G401 (cell line): ENCODE data around the gene FRK. TPM values are rescaled to one million over a fixed set of nuclear protein-coding genes. Genes with fewer than 3 reads are reported as not detected.

Source experiments
- DNase-seq: peaks from one replicate; pipeline ENCODE4 v3.0.0-alpha.2; 2015; ENCODE audit warnings: low spot score
- in situ Hi-C: cut with HindIII; loops from 2 replicates; pipeline ENCODE4 v1.10.0; 2016; ENCODE audit warnings: low sequenced_read_pairs, mixed read lengths
- total RNA-seq: library from RNA; depleted of rRNA; stranded (reverse); fragments of >200 nt; shearing (Covaris generic); gene quantifications from 2 replicates; pipeline ENCODE4 v1.2.3, GENCODE V29; 2014

Gene FRK
- total RNA-seq, 1 experiment from 2014 or later = 0.14 TPM

DNA sequence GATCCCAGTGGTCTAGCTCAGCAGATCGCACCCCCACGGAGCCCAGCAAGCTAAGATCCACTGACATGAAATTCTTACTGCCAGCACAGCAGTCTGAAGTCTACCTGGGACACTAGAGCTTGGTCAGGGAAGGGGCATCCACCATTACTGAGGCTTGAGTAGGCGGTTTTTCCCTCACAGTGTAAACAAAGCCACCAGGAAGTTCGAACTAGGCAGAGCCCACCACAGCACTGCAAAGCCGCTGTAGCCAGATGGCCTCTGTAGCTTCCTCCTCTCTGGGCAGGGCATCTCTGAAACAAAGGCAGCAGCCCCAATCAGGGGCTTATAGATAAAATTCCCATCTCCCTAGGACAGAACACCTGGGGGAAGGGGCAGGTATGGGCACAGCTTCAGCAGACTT, 18.8 kb downstream of the FRK start:
- in situ Hi-C loops = no loop called here
- DNase-seq = no peak

DNA sequence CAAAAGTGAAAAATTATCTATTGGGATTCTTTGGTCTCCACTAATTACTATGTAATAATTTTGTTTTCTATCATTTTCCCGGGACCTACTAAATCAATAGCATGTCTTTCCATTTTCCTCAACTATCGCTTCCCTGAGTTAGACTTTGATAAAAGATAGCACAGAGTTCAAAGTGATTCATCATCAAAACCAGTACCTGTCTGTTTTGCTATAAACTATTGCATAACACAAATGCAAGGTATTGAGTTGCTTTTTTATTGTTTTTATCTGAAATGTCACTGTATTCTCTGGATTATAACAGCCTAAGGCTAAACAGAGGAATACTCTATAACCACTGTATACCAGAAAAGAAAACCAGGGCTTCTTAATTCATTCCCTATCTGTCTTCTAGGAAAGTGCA, 19.7 kb downstream of the FRK start:
- in situ Hi-C loops = no loop called here
- DNase-seq = no peak

GRCh38 chr6:116036885-116037284, 23.8 kb downstream of the FRK start:
- DNase-seq = no peak
- in situ Hi-C loops = no loop called here

DNA sequence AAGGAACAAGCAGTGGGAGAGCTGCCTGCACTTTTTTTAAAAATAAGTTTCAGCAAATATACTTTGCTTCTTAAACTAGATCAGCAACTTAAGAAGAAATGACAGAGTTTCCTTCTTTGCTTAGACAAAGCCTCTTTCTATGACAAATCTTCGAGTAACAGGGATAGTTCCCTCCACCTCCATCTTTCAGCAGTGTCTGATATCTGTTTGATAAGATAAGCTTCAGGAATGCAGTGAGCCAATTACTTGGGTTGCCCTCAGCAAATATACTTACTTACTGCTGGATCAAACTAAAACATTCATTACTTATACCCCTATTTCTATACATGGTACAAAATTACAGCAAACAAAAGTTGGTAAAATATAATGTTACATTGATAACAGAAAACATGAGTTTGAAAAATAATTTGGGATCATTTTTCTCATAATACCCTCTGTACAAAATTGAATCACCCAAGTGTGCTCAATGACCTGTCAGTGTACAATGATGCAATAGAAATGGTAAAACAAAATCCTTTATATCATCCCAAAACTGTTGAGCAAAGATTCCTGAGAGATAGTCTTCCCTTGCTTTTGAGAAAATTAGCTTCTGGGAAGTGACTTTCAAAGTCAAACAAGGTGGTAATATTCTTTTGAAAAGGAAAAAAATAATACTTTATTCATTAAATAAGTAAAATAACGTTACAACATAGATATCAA, 24.5 kb downstream of the FRK start:
- DNase-seq = no peak
- in situ Hi-C loops = no loop called here

- DNase-seq = no peak
- in situ Hi-C loops = no loop called here
Observed at GRCh38 chr6:116035616-116036015, 25.1 kb downstream of the FRK start.

GRCh38 chr6:116034327-116034726, 26.4 kb downstream of the FRK start:
- in situ Hi-C loops = no loop called here
- no peak for DNase-seq

DNA sequence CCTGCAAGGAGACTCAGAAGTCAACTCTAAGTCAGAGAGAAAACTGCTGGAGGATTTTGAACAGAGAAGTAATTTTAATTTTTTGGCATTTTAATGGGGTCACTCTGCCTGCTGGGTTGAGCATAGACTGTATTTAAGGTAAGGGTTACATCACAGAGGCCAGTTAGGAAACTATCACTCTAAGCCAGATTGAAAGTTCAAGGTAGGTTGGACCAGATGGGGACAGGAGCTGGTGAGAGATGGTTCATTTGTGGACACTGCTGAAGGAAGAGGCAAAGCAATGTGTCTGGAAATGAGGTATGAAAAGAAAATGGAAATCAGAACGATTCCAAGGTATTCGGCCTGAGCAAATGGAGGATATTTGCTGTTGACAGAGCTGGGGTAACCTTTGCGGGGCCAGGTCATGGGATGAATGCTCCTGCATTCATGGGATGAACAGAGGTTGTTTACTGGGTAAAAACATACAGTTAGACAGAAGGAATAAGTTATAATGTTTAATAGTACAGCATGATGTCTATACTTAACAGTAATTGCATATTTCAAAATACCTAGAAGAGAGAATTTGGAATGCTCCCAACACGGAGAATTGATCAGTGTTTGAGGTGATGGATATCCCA, 26.9 kb downstream of the FRK start:
- in situ Hi-C loops = no loop called here
- no peak for DNase-seq

- in situ Hi-C loops = no loop called here
- DNase-seq = no peak
Observed at GRCh38 chr6:116030770-116031169, 29.9 kb downstream of the FRK start.

DNA sequence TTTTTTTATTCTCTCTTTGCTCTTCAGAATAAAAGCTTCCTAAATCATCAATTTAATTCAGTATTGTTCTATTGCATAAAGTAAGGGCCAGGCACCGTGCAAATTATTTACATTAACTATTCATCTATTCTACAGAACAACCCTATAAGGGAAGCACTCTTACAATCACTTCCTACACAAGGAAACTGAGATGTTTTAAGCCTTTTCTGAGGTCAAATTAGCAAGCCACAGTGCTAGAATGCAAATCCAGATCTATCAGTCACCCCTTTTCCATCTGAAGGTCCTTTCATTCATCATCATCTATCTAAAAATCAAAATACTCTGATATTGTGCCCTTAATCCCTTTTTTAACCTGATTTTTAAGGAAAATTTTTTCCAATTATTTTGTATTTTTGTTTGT, 31.2 kb downstream of the FRK start:
- DNase-seq = no peak

GRCh38 chr6:116028233-116028632, 32.5 kb downstream of the FRK start:
- in situ Hi-C loops = no loop called here
- no peak for DNase-seq

More for the DNA sequence above, 31.2 kb downstream of the FRK start:
- in situ Hi-C loops = no loop called here

DNA sequence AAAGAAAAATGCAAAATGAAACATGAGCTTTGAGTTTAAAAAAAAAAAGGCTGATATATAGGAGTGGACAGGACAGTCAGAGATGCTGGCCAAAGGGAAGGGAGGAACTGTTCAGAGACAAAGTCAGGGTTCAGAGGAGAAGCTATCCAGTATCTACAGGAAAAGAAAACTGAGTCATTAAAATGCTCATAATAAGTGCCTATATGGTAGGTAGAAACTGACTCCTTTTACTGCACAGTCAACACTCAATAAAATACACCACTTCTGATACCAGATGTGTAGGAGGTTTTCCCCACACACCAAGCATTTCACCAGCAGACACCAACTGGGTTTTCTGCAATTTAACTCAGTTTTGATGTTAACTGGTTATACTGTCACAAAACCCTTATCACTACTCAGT, 32.9 kb downstream of the FRK start:
- no peak for DNase-seq
- in situ Hi-C loops = no loop called here

DNA sequence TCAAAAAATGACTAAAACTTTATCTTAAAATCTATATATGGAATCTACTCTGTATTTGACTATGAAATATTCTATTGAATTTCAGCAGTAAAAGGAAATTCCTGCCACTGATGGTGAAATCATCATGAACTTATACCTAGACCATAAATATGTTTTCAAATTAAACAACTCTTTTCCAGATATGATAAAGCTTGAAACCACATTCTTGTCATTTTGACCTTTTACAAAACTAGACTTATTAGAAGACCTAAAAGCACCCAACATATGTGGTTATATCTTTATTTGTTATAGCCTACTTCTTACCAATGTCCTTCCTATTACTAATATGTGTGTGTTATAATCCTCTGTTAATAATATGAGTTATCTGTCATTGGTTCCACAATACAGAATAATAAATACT, 35.3 kb downstream of the FRK start:
- DNase-seq = no peak
- in situ Hi-C loops = no loop called here

DNA sequence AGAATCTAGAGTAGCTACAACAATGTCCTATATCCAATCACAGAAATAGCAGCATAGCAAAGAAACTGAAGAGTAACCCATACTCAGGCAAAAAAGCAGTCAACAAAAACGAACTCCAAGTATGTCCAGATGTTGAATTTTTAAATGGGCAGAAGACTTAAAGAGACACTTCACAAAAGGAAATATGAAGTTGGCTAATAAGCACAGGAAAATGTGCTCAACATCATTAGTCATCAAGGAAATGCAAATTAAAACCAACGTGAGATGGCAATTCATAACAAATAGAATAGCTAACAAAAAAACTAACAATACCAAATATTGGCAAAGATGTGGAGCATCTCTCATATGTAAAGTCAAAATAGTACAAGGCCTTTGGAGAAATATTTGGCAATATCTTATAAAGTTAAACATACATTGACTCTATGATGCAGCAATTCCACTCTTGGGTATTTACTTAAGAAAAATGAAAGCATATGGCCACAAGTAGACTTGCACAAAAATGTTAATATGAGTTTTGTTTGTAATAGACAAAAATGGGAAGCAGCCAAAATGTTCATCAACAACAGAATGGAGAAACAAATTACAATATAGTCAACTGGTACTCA, 37.7 kb downstream of the FRK start:
- DNase-seq = no peak
- in situ Hi-C loops = no loop called here

DNA sequence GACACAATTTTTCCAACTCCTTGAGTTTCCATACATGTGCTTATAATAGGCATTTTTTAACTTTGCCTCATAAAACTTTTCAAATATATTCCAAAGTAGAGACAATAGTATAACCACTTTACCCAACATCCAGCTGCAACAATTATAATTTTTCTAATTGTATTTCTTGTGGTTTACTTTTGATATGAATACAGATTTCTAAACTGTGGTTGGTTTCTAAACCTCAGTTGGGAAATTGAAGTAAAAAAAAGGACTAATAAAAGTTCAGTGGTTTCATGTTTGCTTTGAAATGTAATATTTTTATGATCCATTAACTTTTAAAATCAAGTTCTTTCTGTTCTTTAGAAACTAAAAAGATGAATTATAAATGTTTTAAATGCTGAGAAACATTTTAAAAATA, 40.0 kb downstream of the FRK start:
- no peak for DNase-seq
- in situ Hi-C loops = no loop called here

- no peak for DNase-seq
- in situ Hi-C loops = no loop called here
Observed at GRCh38 chr6:116019428-116019827, 41.3 kb downstream of the FRK start.

- in situ Hi-C loops = no loop called here
- no peak for DNase-seq
Observed at GRCh38 chr6:116018976-116019375, 41.7 kb downstream of the FRK start.

GRCh38 chr6:116017546-116018295, 43.0 kb downstream of the FRK start:
- in situ Hi-C loops = no loop called here

DNA sequence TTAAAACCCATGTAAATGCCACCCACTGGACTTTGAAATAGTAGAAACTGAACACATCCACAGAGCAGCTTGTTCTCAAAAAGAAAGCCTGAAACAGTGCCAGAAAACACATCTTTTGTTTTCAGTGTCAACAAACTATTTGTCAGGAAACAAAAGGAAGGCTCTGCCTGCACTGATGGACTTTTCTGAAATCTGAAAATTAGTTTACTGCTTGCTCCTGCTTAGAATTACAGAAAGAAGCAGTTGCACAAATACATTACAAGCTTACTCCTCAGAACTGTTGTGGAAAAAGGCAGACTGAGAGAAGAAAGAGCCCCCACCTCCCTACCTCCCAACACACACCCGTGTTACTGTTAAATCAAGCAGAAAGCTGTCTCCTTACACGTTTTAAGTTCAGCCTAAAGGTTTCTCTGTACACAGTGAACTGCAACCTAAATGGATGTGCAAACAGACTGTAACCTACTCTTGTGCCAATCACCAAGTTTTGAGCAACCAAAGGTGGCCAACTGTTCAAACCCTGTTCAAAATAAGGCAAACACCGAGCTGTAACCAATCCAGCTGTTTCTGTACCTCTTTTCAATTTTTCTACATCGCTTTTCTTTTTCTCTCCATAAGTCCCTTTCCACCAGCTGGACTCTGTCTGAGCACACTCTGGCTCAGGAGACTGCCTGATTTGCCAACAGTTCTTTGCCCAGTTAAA, 43.7 kb downstream of the FRK start:
- no peak for DNase-seq
- in situ Hi-C loops = no loop called here

More at GRCh38 chr6:116017546-116018295, 43.0 kb downstream of the FRK start:
- DNase-seq = no peak

- no peak for DNase-seq
- in situ Hi-C loops = no loop called here
Observed at GRCh38 chr6:116015983-116016382, 44.7 kb downstream of the FRK start.

GRCh38 chr6:116015561-116015960, 45.1 kb downstream of the FRK start:
- DNase-seq = no peak
- in situ Hi-C loops = no loop called here
